Spinal cord (tissue), 10 donors: ENCODE results near the gene DDX25. TPM values are rescaled to one million over a fixed set of nuclear protein-coding genes. Genes with fewer than 3 reads are reported as not detected.

Experiments
- DNase-seq, 6 donors: peaks; one replicate each; pipeline versions ENCODE4 v3.0.0 to v3.0.0-alpha.2; 2013 to 2015; ENCODE audit warnings: low spot score in 6 of 6, low read depth in 4 of 6
- H3K27ac ChIP-seq: one replicate; pipeline ENCODE4 v1.5.1; 2013; ENCODE audit warnings: low read depth, low read length, control low read depth
- H3K27me3 ChIP-seq: one replicate; pipeline ENCODE4 v1.6.1; 2013; ENCODE audit warnings: low read length; ENCODE audit not compliant: control insufficient read depth, insufficient read depth
- H3K36me3 ChIP-seq: one replicate; pipeline ENCODE4 v1.6.1; 2013; ENCODE audit warnings: low read length; ENCODE audit not compliant: control insufficient read depth, insufficient read depth
- H3K4me1 ChIP-seq: one replicate; pipeline ENCODE4 v1.6.1; 2013; ENCODE audit warnings: low read length; ENCODE audit not compliant: control insufficient read depth, insufficient read depth
- H3K4me3 ChIP-seq: one replicate; pipeline ENCODE4 v1.5.1; 2013; ENCODE audit warnings: low read depth, low read length, control low read depth
- H3K9me3 ChIP-seq: one replicate; pipeline ENCODE4 v1.6.1; 2013; ENCODE audit warnings: low read length; ENCODE audit not compliant: control insufficient read depth, insufficient read depth
- WGBS: methylation state at CpG from one replicate; pipeline ENCODE4 v1.1.5; 2013; ENCODE audit warnings: missing lambda C conversion rate; ENCODE audit not compliant: insufficient coverage; 5-methylcytosine and 5-hydroxymethylcytosine counted together
- polyA plus RNA-seq, 2 donors: library from polyadenylated mRNA; unstranded; fragments of 120-200 nt; gene quantifications; one replicate each; pipeline ENCODE4 v1.2.1, GENCODE V29; 2013; ENCODE audit not compliant: insufficient read length in 2 of 2
- total RNA-seq, 2 donors: library from RNA; depleted of rRNA in 1 of 2; stranded (reverse); fragments of 120-200 nt in 1 of 2; fragments of >200 nt in 1 of 2; gene quantifications; one replicate each; pipeline versions ENCODE4 v1.2.3 to v1.2.4, GENCODE V29; 2013 to 2014
- donor health status: healthy.

The DDX25 gene
- total and polyA plus RNA-seq, 4 donors: 13.6 to 42.3 (median 26.8) TPM

GRCh38 chr11:125932301-125932700 lies 28.0 kb downstream of the DDX25 start:
- H3K27ac ChIP-seq: no peak overlapping the region
- no peaks in the 10 kb centered on the region for H3K36me3 ChIP-seq
- no peaks in the 10 kb centered on the region for H3K27me3 ChIP-seq
- H3K9me3 ChIP-seq: no peaks in the 10 kb centered on the region
- WGBS: 92% methylated on average over 7 of the region's 9 CpGs
- H3K4me1 ChIP-seq: no peaks in the 10 kb centered on the region
- DNase-seq: no peak
- no peak overlapping the region for H3K4me3 ChIP-seq

GRCh38 chr11:125933030-125933813 lies 28.9 kb downstream of the DDX25 start:
- 55% methylated on average over 10 of the region's 12 CpGs for WGBS
- DNase-seq: no peak
- Histone ChIP-seq H3K4me3 (no peak overlapping the region), H3K4me1 (no peaks in the 10 kb centered on the region), H3K9me3 (no peaks in the 10 kb centered on the region), H3K27ac (no peak overlapping the region), H3K27me3 (no peaks in the 10 kb centered on the region), H3K36me3 (no peaks in the 10 kb centered on the region)

- H3K27ac ChIP-seq: no peak overlapping the region
- WGBS: 96% methylated on average over 6 of the region's 8 CpGs
- H3K4me1 ChIP-seq: peaks cover 6% of the 10 kb centered on the region
- H3K36me3 ChIP-seq: no peaks in the 10 kb centered on the region
- H3K27me3 ChIP-seq: no peaks in the 10 kb centered on the region
- no peak overlapping the region for H3K4me3 ChIP-seq
- DNase-seq: no peak
- H3K9me3 ChIP-seq: no peaks in the 10 kb centered on the region
Measured at GRCh38 chr11:125934473-125934872, 30.2 kb downstream of the DDX25 start.

- H3K27me3 ChIP-seq: no peaks in the 10 kb centered on the region
- no peak overlapping the region for H3K4me3 ChIP-seq
- no peaks in the 10 kb centered on the region for H3K9me3 ChIP-seq
- peaks cover 6% of the 10 kb centered on the region for H3K4me1 ChIP-seq
- WGBS: 100% methylated on average over 2 of the region's 2 CpGs
- DNase-seq: no peak
- H3K27ac ChIP-seq: no peak overlapping the region
- H3K36me3 ChIP-seq: no peaks in the 10 kb centered on the region
Measured at GRCh38 chr11:125935056-125935455, 30.7 kb downstream of the DDX25 start.

- WGBS: 71% methylated on average over 12 of the region's 12 CpGs
- no peaks in the 10 kb centered on the region for H3K27me3 ChIP-seq
- peak in 1 of 6 donors; percentile 35 for DNase-seq
- H3K9me3 ChIP-seq: no peaks in the 10 kb centered on the region
- no peak overlapping the region for H3K4me3 ChIP-seq
- no peaks in the 10 kb centered on the region for H3K36me3 ChIP-seq
- H3K4me1 ChIP-seq: peaks cover 6% of the 10 kb centered on the region
- H3K27ac ChIP-seq: peak overlapping the region; percentile 30
Measured at GRCh38 chr11:125935618-125936199, 31.4 kb downstream of the DDX25 start.

GRCh38 chr11:125938418-125938817 lies 34.1 kb downstream of the DDX25 start:
- 95% methylated on average over 5 of the region's 5 CpGs for WGBS
- H3K27me3 ChIP-seq: peaks cover 6% of the 10 kb centered on the region
- peaks cover 17% of the 10 kb centered on the region for H3K4me1 ChIP-seq
- H3K27ac ChIP-seq: no peak overlapping the region
- DNase-seq: no peak
- H3K9me3 ChIP-seq: no peaks in the 10 kb centered on the region
- no peak overlapping the region for H3K4me3 ChIP-seq
- H3K36me3 ChIP-seq: no peaks in the 10 kb centered on the region

GRCh38 chr11:125939081-125939521 lies 34.8 kb downstream of the DDX25 start:
- no CpG with 5 or more reads among the region's 4 CpGs for WGBS
- peak in 1 of 6 donors; percentile 59 for DNase-seq
- peaks cover 17% of the 10 kb centered on the region for H3K4me1 ChIP-seq

GRCh38 chr11:125940145-125940544 lies 35.8 kb downstream of the DDX25 start:
- WGBS: 98% methylated on average over 3 of the region's 4 CpGs
- no peak overlapping the region for H3K27ac ChIP-seq
- no peak overlapping the region for H3K4me3 ChIP-seq

More at GRCh38 chr11:125939081-125939521, 34.8 kb downstream of the DDX25 start:
- Histone ChIP-seq H3K36me3 (no peaks in the 10 kb centered on the region), H3K4me3 (no peak overlapping the region), H3K27ac (no peak overlapping the region), H3K9me3 (no peaks in the 10 kb centered on the region), H3K27me3 (peaks cover 6% of the 10 kb centered on the region)

GRCh38 chr11:125941267-125941618 lies 36.9 kb downstream of the DDX25 start:
- no peak for DNase-seq
- Histone ChIP-seq H3K27me3 (peaks cover 6% of the 10 kb centered on the region), H3K4me1 (peaks cover 17% of the 10 kb centered on the region), H3K27ac (no peak overlapping the region), H3K9me3 (no peaks in the 10 kb centered on the region), H3K4me3 (no peak overlapping the region), H3K36me3 (no peaks in the 10 kb centered on the region)
- WGBS: 67% methylated on average over 4 of the region's 4 CpGs

More at GRCh38 chr11:125940145-125940544, 35.8 kb downstream of the DDX25 start:
- DNase-seq: no peak
- Histone ChIP-seq H3K27me3 (peaks cover 6% of the 10 kb centered on the region), H3K9me3 (no peaks in the 10 kb centered on the region), H3K4me1 (peaks cover 17% of the 10 kb centered on the region), H3K36me3 (no peaks in the 10 kb centered on the region)
